Chondrocyte (in vitro differentiated cells): Measurements from ENCODE around the gene DCTN4. TPM values are rescaled to one million over a fixed set of nuclear protein-coding genes. Genes with fewer than 3 reads are reported as not detected.

ENCODE experiments used
- DNase-seq: peaks from one replicate; pipeline ENCODE4 v3.0.0; 2021; ENCODE audit warnings: mixed read lengths, low spot score
- H3K27ac Mint-ChIP-seq: one replicate; pipeline ENCODE4 v1.8.0; 2021; ENCODE audit warnings: mild to moderate bottlenecking, moderate library complexity, mixed read lengths; ENCODE audit not compliant: unreplicated experiment
- H3K27me3 Mint-ChIP-seq: 2 replicates; pipeline ENCODE4 v1.8.0; 2021; ENCODE audit warnings: low read depth, mixed read lengths
- H3K36me3 Mint-ChIP-seq: 2 replicates; pipeline ENCODE4 v1.8.0; 2021; ENCODE audit warnings: low read depth, mixed read lengths
- H3K4me1 Mint-ChIP-seq: 2 replicates; pipeline ENCODE4 v1.8.0; 2021; ENCODE audit warnings: low read depth, mild to moderate bottlenecking, mixed read lengths
- H3K4me3 Mint-ChIP-seq: one replicate; pipeline ENCODE4 v1.8.0; 2021; ENCODE audit warnings: mild to moderate bottlenecking, moderate library complexity, mixed read lengths; ENCODE audit not compliant: unreplicated experiment
- H3K9me3 Mint-ChIP-seq: 2 replicates; pipeline ENCODE4 v1.8.0; 2021; ENCODE audit warnings: low read depth, mixed read lengths
- total RNA-seq: library from RNA; stranded (reverse); gene quantifications from 3 replicates; pipeline ENCODE4 v1.2.1, GENCODE V29; 2021
- TF ChIP-seq, protein P1 (sequence below): fragments of 200-600 bp; sonication (generic); IDR thresholded peaks from 2 replicates; pipeline ENCODE4 v1.5.0; 2021; ENCODE audit warnings: antibody characterized with exemption, mild to moderate bottlenecking, moderate library complexity

DCTN4 gene
- total RNA-seq, 1 donor from 2014 or later, result 50.5 TPM

GRCh38 chr5:150703762-150704161, 55.1 kb downstream of the DCTN4 start:
- no peak for DNase-seq
- H3K27me3 Mint-ChIP-seq, result no peaks in the 10 kb centered on the region
- TF ChIP-seq, protein P1, sequence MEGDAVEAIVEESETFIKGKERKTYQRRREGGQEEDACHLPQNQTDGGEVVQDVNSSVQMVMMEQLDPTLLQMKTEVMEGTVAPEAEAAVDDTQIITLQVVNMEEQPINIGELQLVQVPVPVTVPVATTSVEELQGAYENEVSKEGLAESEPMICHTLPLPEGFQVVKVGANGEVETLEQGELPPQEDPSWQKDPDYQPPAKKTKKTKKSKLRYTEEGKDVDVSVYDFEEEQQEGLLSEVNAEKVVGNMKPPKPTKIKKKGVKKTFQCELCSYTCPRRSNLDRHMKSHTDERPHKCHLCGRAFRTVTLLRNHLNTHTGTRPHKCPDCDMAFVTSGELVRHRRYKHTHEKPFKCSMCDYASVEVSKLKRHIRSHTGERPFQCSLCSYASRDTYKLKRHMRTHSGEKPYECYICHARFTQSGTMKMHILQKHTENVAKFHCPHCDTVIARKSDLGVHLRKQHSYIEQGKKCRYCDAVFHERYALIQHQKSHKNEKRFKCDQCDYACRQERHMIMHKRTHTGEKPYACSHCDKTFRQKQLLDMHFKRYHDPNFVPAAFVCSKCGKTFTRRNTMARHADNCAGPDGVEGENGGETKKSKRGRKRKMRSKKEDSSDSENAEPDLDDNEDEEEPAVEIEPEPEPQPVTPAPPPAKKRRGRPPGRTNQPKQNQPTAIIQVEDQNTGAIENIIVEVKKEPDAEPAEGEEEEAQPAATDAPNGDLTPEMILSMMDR, result no peak
- no peaks in the 10 kb centered on the region for H3K4me1 Mint-ChIP-seq
- H3K4me3 Mint-ChIP-seq, result no peak overlapping the region
- H3K9me3 Mint-ChIP-seq, result no peaks in the 10 kb centered on the region
- peaks cover 10% of the 10 kb centered on the region for H3K36me3 Mint-ChIP-seq
- H3K27ac Mint-ChIP-seq, result no peak overlapping the region

GRCh38 chr5:150700594-150701377, 58.0 kb downstream of the DCTN4 start, which contains the start of gene RBM22:
TSS of gene RBM22 (minus strand) at chr5:150701062. CDS start at chr5:150700985, 77 bp downstream.
- TF ChIP-seq, protein P1, result peak; percentile 90
- H3K4me3 Mint-ChIP-seq, result no peak within 1 kb of the TSS
- no peak within 1 kb of the TSS for H3K27ac Mint-ChIP-seq
- peak; percentile 96 for DNase-seq
- peaks cover 13% of the 10 kb centered on the region for H3K36me3 Mint-ChIP-seq
- no peaks in the 10 kb centered on the region for H3K4me1 Mint-ChIP-seq
- no peaks in the 10 kb centered on the region for H3K9me3 Mint-ChIP-seq
- no peaks in the 10 kb centered on the region for H3K27me3 Mint-ChIP-seq

- H3K27me3 Mint-ChIP-seq, result no peaks in the 10 kb centered on the region
Observed at GRCh38 chr5:150700246-150700593, 58.6 kb downstream of the DCTN4 start.

GRCh38 chr5:150694612-150695011, 64.2 kb downstream of the DCTN4 start:
- Mint-ChIP-seq H3K27ac (no peak overlapping the region), H3K36me3 (peaks cover 62% of the 10 kb centered on the region), H3K4me1 (peaks cover 5% of the 10 kb centered on the region), H3K27me3 (no peaks in the 10 kb centered on the region), H3K9me3 (no peaks in the 10 kb centered on the region), H3K4me3 (no peak overlapping the region)
- TF ChIP-seq, protein P1, result no peak
- no peak for DNase-seq

More at GRCh38 chr5:150700246-150700593, 58.6 kb downstream of the DCTN4 start:
- no peak for DNase-seq
- TF ChIP-seq, protein P1, result no peak
- Mint-ChIP-seq H3K4me1 (no peaks in the 10 kb centered on the region), H3K36me3 (peaks cover 18% of the 10 kb centered on the region), H3K27ac (no peak overlapping the region), H3K9me3 (no peaks in the 10 kb centered on the region), H3K4me3 (no peak overlapping the region)

DNA sequence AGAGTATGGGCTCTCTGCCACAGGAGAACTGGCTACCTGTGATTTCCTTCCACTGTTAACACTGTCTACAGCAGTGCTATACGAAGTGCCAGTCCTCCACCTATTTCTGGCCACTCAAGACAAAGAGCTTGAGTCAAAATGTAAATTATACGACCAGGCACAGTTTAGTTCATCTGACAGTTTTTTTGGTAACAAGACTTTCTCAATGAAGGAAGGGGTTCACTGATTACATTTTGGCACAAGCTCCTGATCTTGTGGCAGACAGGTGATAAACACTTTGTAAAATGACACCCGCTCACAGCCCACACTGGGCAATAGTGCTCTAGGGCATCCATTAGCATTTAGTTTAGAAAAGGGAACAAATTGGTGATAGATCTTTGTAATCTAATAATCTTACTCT, 66.5 kb downstream of the DCTN4 start:
- TF ChIP-seq, protein P1, result no peak
- Mint-ChIP-seq H3K27me3 (no peaks in the 10 kb centered on the region), H3K4me3 (no peak overlapping the region), H3K4me1 (peaks cover 5% of the 10 kb centered on the region), H3K27ac (no peak overlapping the region), H3K36me3 (peaks cover 55% of the 10 kb centered on the region), H3K9me3 (no peaks in the 10 kb centered on the region)
- no peak for DNase-seq
